Uterine smooth muscle cell (primary cell): ENCODE results near the gene CHERP. TPM values are rescaled to one million over a fixed set of nuclear protein-coding genes. Genes with fewer than 3 reads are reported as not detected.

ENCODE experiments used
- total RNA-seq: library from RNA; depleted of rRNA; stranded (reverse); fragments of >200 nt; gene quantifications from 2 replicates; pipeline ENCODE4 v1.2.3, GENCODE V29; 2014

Gene CHERP
- total RNA-seq, result 3.9 and 5.4 TPM in 2 replicates

GRCh38 chr19:16542045-16542909 lies at the start of gene CHERP:
Gene CHERP, minus strand, starts transcription at chr19:16542437. Its CDS starts 59 bp downstream, at chr19:16542378.

GRCh38 chr19:16572332-16573211 lies 30.3 kb upstream of the CHERP start, which contains the start of gene SLC35E1:
Gene SLC35E1, minus strand, starts transcription at chr19:16572415. Its CDS starts 51 bp downstream, at chr19:16572364.

GRCh38 chr19:16495982-16496612 lies 46.1 kb downstream of the CHERP start, which contains the start of the genes C19orf44 and CALR3:
Gene C19orf44, plus strand, starts transcription at chr19:16496394. Its CDS starts 4,399 bp downstream, at chr19:16500793.
Gene CALR3, minus strand, starts transcription at chr19:16496167. Its CDS starts 38 bp downstream, at chr19:16496129.

Other genes starting within 250 kb of the CHERP start
- gene KLF2, start 217.6 kb downstream of the CHERP start, total RNA-seq, result 1.00 and 2.0 TPM in 2 replicates
- 13.1 and 14.7 TPM in 2 replicates for gene EPS15L1, start 70.5 kb downstream of the CHERP start, total RNA-seq
- gene CALR3, start 46.3 kb downstream of the CHERP start, total RNA-seq, result 0.22 TPM in 1 of 2 replicates, not detected in the other
- gene C19orf44, start 46.0 kb downstream of the CHERP start, total RNA-seq, result 3.7 and 4.0 TPM in 2 replicates
- gene SLC35E1, start 30.0 kb upstream of the CHERP start, total RNA-seq, result 24.1 and 31.1 TPM in 2 replicates
- 3.6 and 5.2 TPM in 2 replicates for gene MED26, start 85.8 kb upstream of the CHERP start, total RNA-seq
- 77.8 and 78.2 TPM in 2 replicates for gene SMIM7, start 117.7 kb upstream of the CHERP start, total RNA-seq
- gene TMEM38A, start 118.7 kb upstream of the CHERP start, total RNA-seq, result 0.77 and 1.4 TPM in 2 replicates
- gene NWD1, start 177.4 kb upstream of the CHERP start, total RNA-seq, result not detected in 2 replicates